A673 (cell line): ENCODE measurements around the gene MYH10.

Source experiments
- CTCF ChIP-seq: fragments of 300-800, 200-600 bp; sonication (generic); conservative IDR thresholded peaks from 2 replicates; pipeline ENCODE4 v1.5.1; 2017; ENCODE audit warnings: low read depth, mild to moderate bottlenecking, antibody characterized with exemption, low read length, moderate library complexity, mixed read lengths
- EZH2 ChIP-seq: fragments of 200-600 bp; sonication (generic); IDR thresholded peaks from 2 replicates; pipeline ENCODE4 v1.6.1; 2017; ENCODE audit warnings: borderline replicate concordance, low read depth, mild to moderate bottlenecking, mixed read lengths, antibody characterized with exemption, low read length; ENCODE audit not compliant: poor library complexity, severe bottlenecking

GRCh38 chr17:8675306-8675705, 44.8 kb upstream of the MYH10 start:
- TF ChIP-seq CTCF, result no peak
- no peak for TF ChIP-seq EZH2
